ENCODE results near the gene ALG1.

The ALG1 gene, protein sequence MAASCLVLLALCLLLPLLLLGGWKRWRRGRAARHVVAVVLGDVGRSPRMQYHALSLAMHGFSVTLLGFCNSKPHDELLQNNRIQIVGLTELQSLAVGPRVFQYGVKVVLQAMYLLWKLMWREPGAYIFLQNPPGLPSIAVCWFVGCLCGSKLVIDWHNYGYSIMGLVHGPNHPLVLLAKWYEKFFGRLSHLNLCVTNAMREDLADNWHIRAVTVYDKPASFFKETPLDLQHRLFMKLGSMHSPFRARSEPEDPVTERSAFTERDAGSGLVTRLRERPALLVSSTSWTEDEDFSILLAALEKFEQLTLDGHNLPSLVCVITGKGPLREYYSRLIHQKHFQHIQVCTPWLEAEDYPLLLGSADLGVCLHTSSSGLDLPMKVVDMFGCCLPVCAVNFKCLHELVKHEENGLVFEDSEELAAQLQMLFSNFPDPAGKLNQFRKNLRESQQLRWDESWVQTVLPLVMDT

GRCh38 chr16:5071681-5072333 is at the start of gene ALG1:
TSS of gene ALG1 (plus strand) at chr16:5071843. CDS start at chr16:5071850, 7 bp downstream.
- peak; percentile 79 for DNase-seq (ENCODE audit: low read depth)

GRCh38 chr16:5022521-5022920 is 49.1 kb upstream of the ALG1 start:
- DNase-seq (ENCODE audit: low read depth): no peak

GRCh38 chr16:5024632-5025031 is 47.0 kb upstream of the ALG1 start:
- no peak for DNase-seq (ENCODE audit: low read depth)

GRCh38 chr16:5025171-5025632 is 46.4 kb upstream of the ALG1 start:
- no peak for DNase-seq (ENCODE audit: low read depth)

DNA sequence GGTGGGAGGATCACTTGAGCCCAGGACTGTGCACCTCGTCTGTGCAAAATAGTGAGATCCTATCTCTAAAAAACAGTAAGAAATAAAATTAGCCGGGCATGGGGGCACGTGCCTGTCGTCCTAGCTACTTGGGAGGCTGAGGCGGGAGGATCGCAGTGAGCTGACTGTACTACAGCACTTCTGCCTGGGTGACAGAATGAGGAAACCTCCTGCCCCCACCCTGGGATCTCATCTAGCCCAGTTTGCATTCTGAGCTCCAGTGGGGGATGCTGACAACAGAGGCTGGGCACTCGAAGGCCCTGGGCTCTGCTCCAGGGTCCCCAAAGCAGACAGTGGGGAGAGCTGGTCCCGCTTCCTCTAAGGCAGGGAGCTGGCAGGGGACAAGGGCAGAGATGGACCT is 45.0 kb upstream of the ALG1 start:
- DNase-seq (ENCODE audit: low read depth): no peak

DNA sequence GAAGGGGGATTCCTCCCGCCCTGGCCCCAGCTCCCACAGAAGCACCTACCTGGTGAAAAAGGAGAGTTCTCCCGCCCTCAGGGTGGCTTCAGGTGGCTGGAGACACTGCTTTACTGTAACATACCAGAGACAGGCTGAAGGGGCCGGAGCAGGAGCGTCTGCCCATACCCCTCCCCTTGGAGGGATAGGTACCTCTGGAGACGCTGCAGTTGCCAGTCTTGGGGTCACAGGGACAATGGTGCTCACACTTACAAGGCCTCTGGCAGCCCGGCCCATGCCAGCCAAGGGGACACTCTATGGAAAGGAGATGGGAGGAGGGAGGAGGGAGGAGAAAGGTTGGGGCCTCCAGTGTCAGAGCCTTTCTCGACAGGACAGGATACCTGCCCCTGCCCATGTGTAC is 44.6 kb upstream of the ALG1 start:
- DNase-seq (ENCODE audit: low read depth): no peak

- DNase-seq (ENCODE audit: low read depth): no peak
These were observed 43.9 kb upstream of the ALG1 start for GRCh38 chr16:5027575-5028235.

GRCh38 chr16:5028950-5029475 is 42.6 kb upstream of the ALG1 start:
- DNase-seq (ENCODE audit: low read depth): no peak

DNA sequence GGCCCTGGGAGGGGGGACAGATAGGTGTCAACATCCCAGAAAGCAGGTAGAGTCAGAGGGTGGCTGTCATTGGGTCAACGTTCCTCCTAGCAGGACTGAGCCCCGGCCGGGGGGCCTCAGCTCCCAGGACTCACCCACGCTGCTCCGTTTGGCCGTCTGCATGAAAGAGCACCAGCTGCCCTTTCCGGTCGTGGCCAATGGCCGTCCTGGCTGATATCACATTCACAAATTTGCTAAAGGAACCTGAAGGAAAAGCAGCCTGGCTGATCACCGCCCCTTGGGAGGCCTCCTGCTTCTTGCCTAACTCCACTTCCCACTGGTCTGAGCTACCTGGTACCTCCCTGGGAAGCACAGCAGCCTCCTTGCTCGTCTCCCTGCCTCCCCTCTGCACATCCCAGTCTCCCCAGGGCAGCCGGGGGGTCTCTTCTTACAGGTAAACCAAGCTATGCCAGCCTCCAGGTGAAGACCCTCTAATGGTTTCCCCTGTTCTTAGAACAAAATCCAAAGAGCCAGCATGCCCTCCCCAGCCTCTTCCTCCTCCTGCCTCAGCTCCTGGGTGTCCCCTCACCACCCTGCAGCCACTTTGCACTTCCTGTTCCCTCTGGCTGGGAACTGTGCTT is 41.3 kb upstream of the ALG1 start:
- no peak for DNase-seq (ENCODE audit: low read depth)

DNA sequence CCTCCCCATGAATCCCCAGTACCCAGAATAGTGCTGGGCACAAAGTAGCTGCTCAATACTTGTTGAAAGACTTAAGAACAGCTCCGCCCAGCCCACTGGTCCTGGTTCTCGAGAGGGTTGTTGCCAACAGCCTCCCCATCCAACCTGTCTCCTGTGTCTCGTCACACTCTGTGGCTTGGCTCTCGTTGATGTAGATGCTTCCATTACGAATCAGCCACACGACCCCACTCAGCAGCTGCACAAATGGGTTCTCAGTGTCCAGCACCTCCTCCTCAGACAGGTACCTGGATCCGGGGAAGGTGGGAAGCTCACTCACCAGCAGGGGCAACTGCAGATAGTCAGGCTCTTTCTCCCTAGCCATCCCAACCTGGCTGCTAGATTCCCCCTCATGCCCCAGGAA is 40.0 kb upstream of the ALG1 start:
- DNase-seq (ENCODE audit: low read depth): no peak

- no peak for DNase-seq (ENCODE audit: low read depth)
These were observed 38.9 kb upstream of the ALG1 start for GRCh38 chr16:5032748-5033167.

- DNase-seq (ENCODE audit: low read depth): peak; percentile 54
These were observed 38.1 kb upstream of the ALG1 start, which contains the start of gene NAGPA for GRCh38 chr16:5033256-5034166. TSS of gene NAGPA (minus strand) at chr16:5033935. CDS start at chr16:5033914, 21 bp downstream.

GRCh38 chr16:5034167-5034523 is 37.5 kb upstream of the ALG1 start:
- DNase-seq (ENCODE audit: low read depth): no peak

- DNase-seq (ENCODE audit: low read depth): no peak
These were observed 35.8 kb upstream of the ALG1 start for GRCh38 chr16:5035909-5036227.

DNA sequence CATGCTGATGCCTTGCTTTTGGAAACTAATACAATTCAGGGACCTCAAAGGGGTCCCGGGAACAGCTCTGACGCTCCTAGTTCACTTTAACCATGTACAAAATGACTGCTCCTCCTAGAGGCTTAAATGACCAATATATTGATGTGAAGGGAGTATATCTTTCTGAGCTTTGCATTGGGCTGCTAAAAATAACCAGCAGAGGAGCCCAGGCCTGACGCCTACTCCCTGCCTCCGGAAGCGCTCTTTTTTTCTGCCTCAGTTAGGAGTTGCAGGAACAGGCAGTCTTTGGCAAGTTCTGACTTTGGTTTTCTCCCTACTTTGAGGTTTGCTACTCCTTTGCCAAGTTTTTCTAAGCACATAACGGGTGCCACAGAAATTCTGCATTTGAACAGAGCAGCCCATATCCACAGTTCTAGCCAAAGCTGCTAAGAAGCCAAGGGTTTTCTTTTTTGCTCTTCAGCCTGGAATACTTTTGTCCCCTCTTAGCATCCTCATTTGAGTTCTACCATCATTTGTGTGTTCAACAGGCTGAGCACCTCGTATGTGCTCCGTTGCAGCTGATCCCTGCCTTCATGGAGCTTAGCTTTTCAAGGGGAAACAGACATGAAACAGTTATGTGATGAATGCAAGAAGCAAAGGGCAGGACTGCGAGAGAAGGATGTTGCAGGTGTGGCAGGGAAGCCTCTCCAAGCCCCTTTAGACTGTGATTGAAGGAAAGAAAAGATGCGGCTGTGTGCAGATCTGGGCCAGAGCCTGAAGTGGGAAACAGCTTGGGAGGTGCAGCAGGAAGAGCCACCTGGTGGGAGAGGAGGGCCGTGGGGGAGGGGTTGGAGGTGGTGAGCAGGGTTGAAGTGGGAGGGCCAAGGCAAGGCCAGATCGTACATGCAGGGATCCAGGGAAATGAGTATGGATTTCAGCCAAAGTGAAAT is 35.2 kb upstream of the ALG1 start:
- no peak for DNase-seq (ENCODE audit: low read depth)

- no peak for DNase-seq (ENCODE audit: low read depth)
These were observed 31.2 kb upstream of the ALG1 start for GRCh38 chr16:5040451-5040850.

GRCh38 chr16:5041600-5042133 is 30.0 kb upstream of the ALG1 start:
- DNase-seq (ENCODE audit: low read depth): no peak

DNA sequence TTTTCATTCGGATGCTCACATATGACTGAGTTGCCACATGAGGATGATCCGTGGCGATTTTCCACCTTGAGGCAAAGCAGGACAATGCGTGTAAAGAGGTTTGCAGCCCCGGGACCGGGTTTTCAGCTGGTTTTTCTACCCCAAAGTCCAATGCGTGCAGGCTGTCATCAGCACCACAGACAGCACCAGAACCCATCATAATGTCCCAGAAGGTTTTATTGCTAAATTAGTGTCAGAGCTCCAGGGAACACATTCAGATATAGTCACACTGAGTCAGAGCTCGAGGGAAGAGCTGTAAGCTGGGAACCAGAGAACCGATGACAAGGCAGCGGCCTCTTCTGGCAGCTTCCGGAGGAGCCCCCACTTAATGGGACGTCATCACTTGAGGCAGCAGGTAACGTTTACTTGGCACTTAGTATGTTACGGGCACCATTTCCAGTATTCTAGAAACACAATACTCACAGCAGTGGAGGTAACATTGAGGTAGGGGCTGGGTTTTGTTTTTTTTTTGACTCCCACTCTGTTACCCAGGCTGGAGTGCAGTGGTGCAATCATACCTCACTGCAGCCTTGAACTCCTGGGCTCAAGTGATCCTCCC is 29.0 kb upstream of the ALG1 start:
- no peak for DNase-seq (ENCODE audit: low read depth)

- DNase-seq (ENCODE audit: low read depth): no peak
These were observed 27.6 kb upstream of the ALG1 start for GRCh38 chr16:5044011-5044540.

Measured in fibroblast of the conjunctiva (primary cell).